ENCODE data around the gene NAAA. TPM values are rescaled to one million over a fixed set of nuclear protein-coding genes. Genes with fewer than 3 reads are reported as not detected.

Gene NAAA
- total and polyA plus RNA-seq, 2 of the 4 experiments (the other 2 are of a cell fraction): 17.6 to 26.4 TPM

DNA sequence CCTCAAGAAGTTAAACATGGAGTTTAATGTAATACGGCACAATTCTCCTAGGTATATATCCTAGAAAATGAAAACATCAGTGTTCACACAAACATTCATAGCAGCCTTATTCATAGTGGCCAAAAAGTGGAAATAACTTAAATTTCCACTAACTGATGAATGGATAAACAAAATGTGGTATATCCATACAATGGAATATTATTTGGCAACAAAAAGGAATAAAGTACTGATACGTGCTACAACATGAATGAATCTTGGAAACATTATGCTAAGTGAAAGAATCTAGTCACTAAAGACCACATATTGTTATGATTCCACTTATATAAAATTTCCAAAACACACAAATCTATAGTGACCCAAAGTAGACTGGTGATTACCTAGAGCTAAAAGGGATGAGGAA is 35.4 kb upstream of the NAAA start:
- TF ChIP-seq, protein P1, sequence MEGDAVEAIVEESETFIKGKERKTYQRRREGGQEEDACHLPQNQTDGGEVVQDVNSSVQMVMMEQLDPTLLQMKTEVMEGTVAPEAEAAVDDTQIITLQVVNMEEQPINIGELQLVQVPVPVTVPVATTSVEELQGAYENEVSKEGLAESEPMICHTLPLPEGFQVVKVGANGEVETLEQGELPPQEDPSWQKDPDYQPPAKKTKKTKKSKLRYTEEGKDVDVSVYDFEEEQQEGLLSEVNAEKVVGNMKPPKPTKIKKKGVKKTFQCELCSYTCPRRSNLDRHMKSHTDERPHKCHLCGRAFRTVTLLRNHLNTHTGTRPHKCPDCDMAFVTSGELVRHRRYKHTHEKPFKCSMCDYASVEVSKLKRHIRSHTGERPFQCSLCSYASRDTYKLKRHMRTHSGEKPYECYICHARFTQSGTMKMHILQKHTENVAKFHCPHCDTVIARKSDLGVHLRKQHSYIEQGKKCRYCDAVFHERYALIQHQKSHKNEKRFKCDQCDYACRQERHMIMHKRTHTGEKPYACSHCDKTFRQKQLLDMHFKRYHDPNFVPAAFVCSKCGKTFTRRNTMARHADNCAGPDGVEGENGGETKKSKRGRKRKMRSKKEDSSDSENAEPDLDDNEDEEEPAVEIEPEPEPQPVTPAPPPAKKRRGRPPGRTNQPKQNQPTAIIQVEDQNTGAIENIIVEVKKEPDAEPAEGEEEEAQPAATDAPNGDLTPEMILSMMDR (conservative IDR thresholded peaks at IDR 0.05; ENCODE audit: low read depth, low read length): no peak
- TF ChIP-seq RFX5 (IDR thresholded peaks at IDR 0.05; ENCODE audit: low read depth, low read length): no peak
- TF ChIP-seq, protein P2, sequence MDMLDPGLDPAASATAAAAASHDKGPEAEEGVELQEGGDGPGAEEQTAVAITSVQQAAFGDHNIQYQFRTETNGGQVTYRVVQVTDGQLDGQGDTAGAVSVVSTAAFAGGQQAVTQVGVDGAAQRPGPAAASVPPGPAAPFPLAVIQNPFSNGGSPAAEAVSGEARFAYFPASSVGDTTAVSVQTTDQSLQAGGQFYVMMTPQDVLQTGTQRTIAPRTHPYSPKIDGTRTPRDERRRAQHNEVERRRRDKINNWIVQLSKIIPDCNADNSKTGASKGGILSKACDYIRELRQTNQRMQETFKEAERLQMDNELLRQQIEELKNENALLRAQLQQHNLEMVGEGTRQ (IDR thresholded peaks at IDR 0.05; ENCODE audit: low read depth, low read length): no peak
- TF ChIP-seq FOS (IDR thresholded peaks at IDR 0.05; ENCODE audit: low read depth, low read length): no peak
- TF ChIP-seq NFE2L2 (IDR thresholded peaks at IDR 0.05; ENCODE audit: low read depth, low read length): no peak
- TF ChIP-seq CHD1 (IDR thresholded peaks at IDR 0.05; ENCODE audit: low read depth, low read length): no peak
- no peak for TF ChIP-seq BHLHE40 (IDR thresholded peaks at IDR 0.05; ENCODE audit: low read depth, low read length)
- no peak for TF ChIP-seq SMC3 (IDR thresholded peaks at IDR 0.05; ENCODE audit: low read depth, low read length)
- TF ChIP-seq MAFK (IDR thresholded peaks at IDR 0.05; ENCODE audit: low read depth, low read length): no peak
- no peak for TF ChIP-seq RCOR1 (IDR thresholded peaks at IDR 0.05; ENCODE audit: insufficient replicate concordance, low read length)
- TF ChIP-seq, protein P3, sequence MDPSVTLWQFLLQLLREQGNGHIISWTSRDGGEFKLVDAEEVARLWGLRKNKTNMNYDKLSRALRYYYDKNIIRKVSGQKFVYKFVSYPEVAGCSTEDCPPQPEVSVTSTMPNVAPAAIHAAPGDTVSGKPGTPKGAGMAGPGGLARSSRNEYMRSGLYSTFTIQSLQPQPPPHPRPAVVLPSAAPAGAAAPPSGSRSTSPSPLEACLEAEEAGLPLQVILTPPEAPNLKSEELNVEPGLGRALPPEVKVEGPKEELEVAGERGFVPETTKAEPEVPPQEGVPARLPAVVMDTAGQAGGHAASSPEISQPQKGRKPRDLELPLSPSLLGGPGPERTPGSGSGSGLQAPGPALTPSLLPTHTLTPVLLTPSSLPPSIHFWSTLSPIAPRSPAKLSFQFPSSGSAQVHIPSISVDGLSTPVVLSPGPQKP (IDR thresholded peaks at IDR 0.05; ENCODE audit: borderline replicate concordance, low read depth, low read length): no peak
- TF ChIP-seq CEBPB (IDR thresholded peaks at IDR 0.05; ENCODE audit: low read depth, low read length): no peak
- TF ChIP-seq MAZ (IDR thresholded peaks at IDR 0.05; ENCODE audit: borderline replicate concordance, low read depth, low read length): no peak
- TF ChIP-seq RAD21 (IDR thresholded peaks at IDR 0.05; ENCODE audit: low read length): no peak
- no peak for TF ChIP-seq MXI1 (IDR thresholded peaks at IDR 0.05; ENCODE audit: borderline replicate concordance, low read depth, low read length)
- no peak for TF ChIP-seq POLR2A (IDR thresholded peaks at IDR 0.05; ENCODE audit: low read depth, low read length)
- in situ Hi-C loops (cut with MboI; ENCODE audit: low sequenced_read_pairs) (no loop called here), dilution Hi-C loops (cut with HindIII; ENCODE audit: low sequenced_read_pairs, unreplicated experiment) (no loop called here), intact Hi-C loops (cut with micrococcal nuclease) (loop anchor here (1.0 to 10.0 kb wide), 2 partner anchors 9 to 321 kb away; no protein-coding TSS in a partner anchor)
- H2BK5ac ChIP-seq (ENCODE audit: low read depth, low read length, poor library complexity, severe bottlenecking): no peak overlapping the region
- H3K9ac ChIP-seq (ENCODE audit: low read depth, low read length): no peak overlapping the region
- H4K5ac ChIP-seq (ENCODE audit: low read depth, low read length): no peak overlapping the region
- H3K9me1 ChIP-seq (ENCODE audit: insufficient read depth, low read length): no peaks in the 10 kb centered on the region
- ChIA-PET CTCF (no interaction called here), POLR2A (ENCODE audit: unreplicated experiment) (no interaction called here)
- DNase-seq (no peak), ATAC-seq (ENCODE audit: low read depth) (no peak)
- no peak overlapping the region for H3K4me3 ChIP-seq (ENCODE audit: insufficient read depth, low read depth, low read length)
- no peak overlapping the region for H2AK5ac ChIP-seq (ENCODE audit: low read depth, low read length)
- H3K4me2 ChIP-seq (ENCODE audit: low read depth, low read length): no peak overlapping the region
- no peak overlapping the region for H3K18ac ChIP-seq (ENCODE audit: low read depth, low read length)
- H4K91ac ChIP-seq (ENCODE audit: insufficient read depth, low read depth, low read length): no peak overlapping the region
- WGBS, 2 experiments (ENCODE audit: extremely low coverage in 2 of 2, insufficient read length in 1 of 2): no CpG with 5 or more reads among the region's 2 CpGs
- no peak overlapping the region for H2BK15ac ChIP-seq (ENCODE audit: low read depth, low read length)
- H2AK9ac ChIP-seq (replicated peaks; ENCODE audit: low read depth, low read length, poor library complexity): no peak overlapping the region
- BruUV-seq (replicated peaks): no TSS peak
- no peak overlapping the region for H2AFZ ChIP-seq (replicated peaks; ENCODE audit: low read length, poor library complexity)
- no peak overlapping the region for H3K23ac ChIP-seq (ENCODE audit: low read depth, low read length)
- no peak overlapping the region for H4K8ac ChIP-seq (ENCODE audit: low read depth in 2 of 2, low read length in 2 of 2)
- no peak overlapping the region for H2BK120ac ChIP-seq (ENCODE audit: low read depth, low read length)
- no peaks in the 10 kb centered on the region for H3K27me3 ChIP-seq (ENCODE audit: control insufficient read depth, insufficient read depth, low read length)
- H3K4ac ChIP-seq (ENCODE audit: low read depth, low read length): no peak overlapping the region
- no peak overlapping the region for H2BK20ac ChIP-seq (ENCODE audit: low read depth, low read length)
- peaks cover 46% of the 10 kb centered on the region for H3K36me3 ChIP-seq (ENCODE audit: control insufficient read depth, insufficient read depth, low read length)
- no peak overlapping the region for H3K14ac ChIP-seq (replicated peaks; ENCODE audit: low read depth, low read length)
- no peaks in the 10 kb centered on the region; the same call in 1 of the 2 replicates for H4K20me1 ChIP-seq (ENCODE audit: insufficient read depth, low read length)
- H3K56ac ChIP-seq (ENCODE audit: extremely low read depth, insufficient read depth, low read length): no peak overlapping the region
- H3K27ac ChIP-seq (ENCODE audit: insufficient read depth, low read length): no peak overlapping the region
- H3K9me3 ChIP-seq (ENCODE audit: control insufficient read depth, insufficient read depth, low read length): no peaks in the 10 kb centered on the region
- no peaks in the 10 kb centered on the region for H3K4me1 ChIP-seq (ENCODE audit: control insufficient read depth, insufficient read depth, low read length)
- H3K79me1 ChIP-seq (ENCODE audit: low read depth in 1 of 2, low read length in 2 of 2): peaks cover 0 to 15% of the 10 kb centered on the region in 2 experiments

Data from IMR-90 (cell line).